ENCODE results near the gene MACROD2.

- TF ChIP-seq, protein P1, sequence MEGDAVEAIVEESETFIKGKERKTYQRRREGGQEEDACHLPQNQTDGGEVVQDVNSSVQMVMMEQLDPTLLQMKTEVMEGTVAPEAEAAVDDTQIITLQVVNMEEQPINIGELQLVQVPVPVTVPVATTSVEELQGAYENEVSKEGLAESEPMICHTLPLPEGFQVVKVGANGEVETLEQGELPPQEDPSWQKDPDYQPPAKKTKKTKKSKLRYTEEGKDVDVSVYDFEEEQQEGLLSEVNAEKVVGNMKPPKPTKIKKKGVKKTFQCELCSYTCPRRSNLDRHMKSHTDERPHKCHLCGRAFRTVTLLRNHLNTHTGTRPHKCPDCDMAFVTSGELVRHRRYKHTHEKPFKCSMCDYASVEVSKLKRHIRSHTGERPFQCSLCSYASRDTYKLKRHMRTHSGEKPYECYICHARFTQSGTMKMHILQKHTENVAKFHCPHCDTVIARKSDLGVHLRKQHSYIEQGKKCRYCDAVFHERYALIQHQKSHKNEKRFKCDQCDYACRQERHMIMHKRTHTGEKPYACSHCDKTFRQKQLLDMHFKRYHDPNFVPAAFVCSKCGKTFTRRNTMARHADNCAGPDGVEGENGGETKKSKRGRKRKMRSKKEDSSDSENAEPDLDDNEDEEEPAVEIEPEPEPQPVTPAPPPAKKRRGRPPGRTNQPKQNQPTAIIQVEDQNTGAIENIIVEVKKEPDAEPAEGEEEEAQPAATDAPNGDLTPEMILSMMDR (IDR thresholded peaks at IDR 0.05), result no peak
- TF ChIP-seq POLR2A (IDR thresholded peaks at IDR 0.05), result no peak
Measured at GRCh38 chr20:15675061-15675514, 1679.8 kb downstream of the MACROD2 start.
